Measurements from ENCODE around the gene HMCN1. TPM values are rescaled to one million over a fixed set of nuclear protein-coding genes. Genes with fewer than 3 reads are reported as not detected.

HMCN1 gene
- total RNA-seq, 1 experiment from 2014 or later, result 0.23 TPM

DNA sequence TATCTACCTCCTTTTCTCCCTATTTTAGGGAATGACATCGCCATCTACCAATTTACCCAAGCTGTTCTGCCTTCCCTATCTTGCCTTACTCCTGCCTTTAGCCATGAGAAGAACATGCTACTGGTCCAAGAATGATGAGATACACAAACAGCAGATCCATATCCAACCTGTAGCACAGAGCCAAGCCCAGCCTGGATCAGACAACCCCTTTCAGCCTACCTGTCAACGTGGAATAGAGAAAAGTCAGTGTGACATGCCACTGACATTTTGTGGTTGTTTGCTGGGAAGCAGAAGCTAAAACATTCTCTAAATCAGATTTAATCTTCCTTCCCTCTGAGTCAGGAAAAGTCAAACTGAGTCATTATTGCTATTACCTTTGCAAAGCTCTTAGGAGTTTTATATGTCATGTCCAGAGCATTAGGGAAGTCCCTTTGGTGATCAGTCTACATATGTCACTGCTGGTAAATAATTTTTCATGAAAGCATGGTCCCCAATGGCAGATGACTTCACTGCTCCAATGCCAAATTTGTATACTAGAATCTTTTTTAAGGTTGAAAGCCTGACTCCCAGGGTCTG is 497.8 kb downstream of the HMCN1 start:
- no TSS peak for BruUV-seq (replicated peaks)
- DNase-seq (ENCODE audit: low read depth, low spot score), result no peak
- Histone ChIP-seq H3K27ac (ENCODE audit: low read length) (no peak overlapping the region), H3K4me3 (ENCODE audit: low read depth in 2 of 2, low read length in 2 of 2) (no peak overlapping the region), H3K4me1 (ENCODE audit: control insufficient read depth, insufficient read depth, low read length) (no peaks in the 10 kb centered on the region), H3K36me3 (ENCODE audit: control insufficient read depth, insufficient read depth, low read length) (no peaks in the 10 kb centered on the region), H3K9me3 (ENCODE audit: control insufficient read depth, insufficient read depth, low read depth, low read length) (no peaks in the 10 kb centered on the region), H3K27me3 (ENCODE audit: control insufficient read depth, insufficient read depth, low read length) (no peaks in the 10 kb centered on the region)
- no peak for ATAC-seq
- intact Hi-C loops (cut with micrococcal nuclease; ENCODE audit: unreplicated experiment) (no loop called here), in situ Hi-C loops (cut with HindIII; ENCODE audit: low pct_unique_long_range_greater_than_20kb, low sequenced_read_pairs) (no loop called here)
- TF ChIP-seq TCF7L2 (IDR thresholded peaks at IDR 0.05; ENCODE audit: low read depth, low read length) (no peak), POLR2AphosphoS5 (IDR thresholded peaks at IDR 0.05; ENCODE audit: low read depth, low read length) (no peak), SIN3A (IDR thresholded peaks at IDR 0.05; ENCODE audit: borderline replicate concordance, insufficient read depth, low read depth, low read length) (no peak)
- TF ChIP-seq, protein P1, sequence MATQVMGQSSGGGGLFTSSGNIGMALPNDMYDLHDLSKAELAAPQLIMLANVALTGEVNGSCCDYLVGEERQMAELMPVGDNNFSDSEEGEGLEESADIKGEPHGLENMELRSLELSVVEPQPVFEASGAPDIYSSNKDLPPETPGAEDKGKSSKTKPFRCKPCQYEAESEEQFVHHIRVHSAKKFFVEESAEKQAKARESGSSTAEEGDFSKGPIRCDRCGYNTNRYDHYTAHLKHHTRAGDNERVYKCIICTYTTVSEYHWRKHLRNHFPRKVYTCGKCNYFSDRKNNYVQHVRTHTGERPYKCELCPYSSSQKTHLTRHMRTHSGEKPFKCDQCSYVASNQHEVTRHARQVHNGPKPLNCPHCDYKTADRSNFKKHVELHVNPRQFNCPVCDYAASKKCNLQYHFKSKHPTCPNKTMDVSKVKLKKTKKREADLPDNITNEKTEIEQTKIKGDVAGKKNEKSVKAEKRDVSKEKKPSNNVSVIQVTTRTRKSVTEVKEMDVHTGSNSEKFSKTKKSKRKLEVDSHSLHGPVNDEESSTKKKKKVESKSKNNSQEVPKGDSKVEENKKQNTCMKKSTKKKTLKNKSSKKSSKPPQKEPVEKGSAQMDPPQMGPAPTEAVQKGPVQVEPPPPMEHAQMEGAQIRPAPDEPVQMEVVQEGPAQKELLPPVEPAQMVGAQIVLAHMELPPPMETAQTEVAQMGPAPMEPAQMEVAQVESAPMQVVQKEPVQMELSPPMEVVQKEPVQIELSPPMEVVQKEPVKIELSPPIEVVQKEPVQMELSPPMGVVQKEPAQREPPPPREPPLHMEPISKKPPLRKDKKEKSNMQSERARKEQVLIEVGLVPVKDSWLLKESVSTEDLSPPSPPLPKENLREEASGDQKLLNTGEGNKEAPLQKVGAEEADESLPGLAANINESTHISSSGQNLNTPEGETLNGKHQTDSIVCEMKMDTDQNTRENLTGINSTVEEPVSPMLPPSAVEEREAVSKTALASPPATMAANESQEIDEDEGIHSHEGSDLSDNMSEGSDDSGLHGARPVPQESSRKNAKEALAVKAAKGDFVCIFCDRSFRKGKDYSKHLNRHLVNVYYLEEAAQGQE (IDR thresholded peaks at IDR 0.05; ENCODE audit: insufficient read depth in 1 of 2, low read depth in 2 of 2, low read length in 1 of 2), result no peak
- TF ChIP-seq, protein P2, sequence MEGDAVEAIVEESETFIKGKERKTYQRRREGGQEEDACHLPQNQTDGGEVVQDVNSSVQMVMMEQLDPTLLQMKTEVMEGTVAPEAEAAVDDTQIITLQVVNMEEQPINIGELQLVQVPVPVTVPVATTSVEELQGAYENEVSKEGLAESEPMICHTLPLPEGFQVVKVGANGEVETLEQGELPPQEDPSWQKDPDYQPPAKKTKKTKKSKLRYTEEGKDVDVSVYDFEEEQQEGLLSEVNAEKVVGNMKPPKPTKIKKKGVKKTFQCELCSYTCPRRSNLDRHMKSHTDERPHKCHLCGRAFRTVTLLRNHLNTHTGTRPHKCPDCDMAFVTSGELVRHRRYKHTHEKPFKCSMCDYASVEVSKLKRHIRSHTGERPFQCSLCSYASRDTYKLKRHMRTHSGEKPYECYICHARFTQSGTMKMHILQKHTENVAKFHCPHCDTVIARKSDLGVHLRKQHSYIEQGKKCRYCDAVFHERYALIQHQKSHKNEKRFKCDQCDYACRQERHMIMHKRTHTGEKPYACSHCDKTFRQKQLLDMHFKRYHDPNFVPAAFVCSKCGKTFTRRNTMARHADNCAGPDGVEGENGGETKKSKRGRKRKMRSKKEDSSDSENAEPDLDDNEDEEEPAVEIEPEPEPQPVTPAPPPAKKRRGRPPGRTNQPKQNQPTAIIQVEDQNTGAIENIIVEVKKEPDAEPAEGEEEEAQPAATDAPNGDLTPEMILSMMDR (IDR thresholded peaks at IDR 0.05), result no peak
- CTCF ChIA-PET, result no interaction called here
- POLR2A ChIA-PET, result no interaction called here

DNA sequence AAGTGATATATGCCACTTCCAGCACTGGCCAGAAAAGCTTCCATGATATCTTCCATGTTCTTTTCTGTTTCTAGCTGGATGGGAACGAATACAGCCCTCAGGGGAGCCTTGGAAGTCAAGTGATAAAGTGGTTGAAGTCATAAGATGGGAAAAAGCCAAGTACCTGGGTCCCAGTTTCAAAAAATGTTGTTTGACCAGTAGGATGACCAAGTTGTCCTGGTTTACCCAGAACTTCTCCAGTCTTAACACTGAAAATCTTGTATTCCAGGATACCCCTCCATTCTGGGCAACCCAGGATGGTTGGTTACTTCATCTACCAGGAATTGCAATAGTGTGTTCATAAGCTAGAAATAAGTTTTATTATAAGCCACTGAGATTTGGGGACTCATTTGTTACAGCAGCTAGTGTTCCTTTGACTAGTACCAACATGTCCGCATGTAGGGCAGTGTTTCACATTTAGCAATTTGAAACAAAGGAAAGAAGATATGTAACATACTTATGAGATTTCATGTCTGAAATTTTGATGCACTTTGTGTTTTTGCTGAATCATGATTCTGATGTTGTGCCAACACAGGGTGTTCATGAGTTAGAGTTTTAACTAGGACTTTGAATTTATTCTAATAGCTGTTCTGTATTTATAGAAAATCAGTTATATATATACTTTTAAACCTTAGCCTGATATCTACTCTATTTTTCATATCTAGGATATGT is 500.9 kb downstream of the HMCN1 start:
- in situ Hi-C loops (cut with HindIII; ENCODE audit: low pct_unique_long_range_greater_than_20kb, low sequenced_read_pairs), result no loop called here
- no peaks in the 10 kb centered on the region for H3K4me1 ChIP-seq (ENCODE audit: control insufficient read depth, insufficient read depth, low read length)
- no TSS peak for BruUV-seq (replicated peaks)
- ChIA-PET POLR2A (no interaction called here), CTCF (no interaction called here)
- intact Hi-C loops (cut with micrococcal nuclease; ENCODE audit: unreplicated experiment), result no loop called here
- no peaks in the 10 kb centered on the region for H3K36me3 ChIP-seq (ENCODE audit: control insufficient read depth, insufficient read depth, low read length)
- H3K9me3 ChIP-seq (ENCODE audit: control insufficient read depth, insufficient read depth, low read depth, low read length), result no peaks in the 10 kb centered on the region
- H3K27me3 ChIP-seq (ENCODE audit: control insufficient read depth, insufficient read depth, low read length), result no peaks in the 10 kb centered on the region
- TF ChIP-seq SIN3A (IDR thresholded peaks at IDR 0.05; ENCODE audit: borderline replicate concordance, insufficient read depth, low read depth, low read length), result no peak
- TF ChIP-seq, protein P1 (IDR thresholded peaks at IDR 0.05; ENCODE audit: insufficient read depth in 1 of 2, low read depth in 2 of 2, low read length in 1 of 2), result no peak
- TF ChIP-seq, protein P2 (IDR thresholded peaks at IDR 0.05), result no peak
- no peak for TF ChIP-seq POLR2AphosphoS5 (IDR thresholded peaks at IDR 0.05; ENCODE audit: low read depth, low read length)
- TF ChIP-seq TCF7L2 (IDR thresholded peaks at IDR 0.05; ENCODE audit: low read depth, low read length), result no peak
- ATAC-seq (no peak), DNase-seq (ENCODE audit: low read depth, low spot score) (no peak)
- H3K4me3 ChIP-seq (ENCODE audit: low read depth in 2 of 2, low read length in 2 of 2), result no peak overlapping the region
- H3K27ac ChIP-seq (ENCODE audit: low read length), result no peak overlapping the region

Measured in Panc1 (cell line).